Astrocyte of the spinal cord (primary cell): Measurements from ENCODE around the gene TMEM63C.

Experiments
- DNase-seq: peaks from one replicate; pipeline ENCODE4 v3.0.0; 2011; ENCODE audit warnings: low read depth, low spot score
- H3K4me3 ChIP-seq: 2 replicates; pipeline ENCODE4 v1.5.1; 2011; ENCODE audit warnings: low read depth, mild to moderate bottlenecking, low read length, moderate library complexity
- in situ Hi-C: cut with HindIII; loops from 2 replicates; pipeline ENCODE4 v1.10.0; 2017; ENCODE audit warnings: low sequenced_read_pairs
- TF ChIP-seq, protein P1 (sequence below): IDR thresholded peaks from 2 replicates; pipeline ENCODE4 v1.5.1; 2012; ENCODE audit warnings: low read depth, mild to moderate bottlenecking, low read length, inconsistent platforms

The TMEM63C gene

GRCh38 chr14:77194706-77195105 is 13.1 kb downstream of the TMEM63C start:
- in situ Hi-C loops = no loop called here
- no peak overlapping the region for H3K4me3 ChIP-seq
- no peak for DNase-seq
- TF ChIP-seq, protein P1, sequence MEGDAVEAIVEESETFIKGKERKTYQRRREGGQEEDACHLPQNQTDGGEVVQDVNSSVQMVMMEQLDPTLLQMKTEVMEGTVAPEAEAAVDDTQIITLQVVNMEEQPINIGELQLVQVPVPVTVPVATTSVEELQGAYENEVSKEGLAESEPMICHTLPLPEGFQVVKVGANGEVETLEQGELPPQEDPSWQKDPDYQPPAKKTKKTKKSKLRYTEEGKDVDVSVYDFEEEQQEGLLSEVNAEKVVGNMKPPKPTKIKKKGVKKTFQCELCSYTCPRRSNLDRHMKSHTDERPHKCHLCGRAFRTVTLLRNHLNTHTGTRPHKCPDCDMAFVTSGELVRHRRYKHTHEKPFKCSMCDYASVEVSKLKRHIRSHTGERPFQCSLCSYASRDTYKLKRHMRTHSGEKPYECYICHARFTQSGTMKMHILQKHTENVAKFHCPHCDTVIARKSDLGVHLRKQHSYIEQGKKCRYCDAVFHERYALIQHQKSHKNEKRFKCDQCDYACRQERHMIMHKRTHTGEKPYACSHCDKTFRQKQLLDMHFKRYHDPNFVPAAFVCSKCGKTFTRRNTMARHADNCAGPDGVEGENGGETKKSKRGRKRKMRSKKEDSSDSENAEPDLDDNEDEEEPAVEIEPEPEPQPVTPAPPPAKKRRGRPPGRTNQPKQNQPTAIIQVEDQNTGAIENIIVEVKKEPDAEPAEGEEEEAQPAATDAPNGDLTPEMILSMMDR = no peak

GRCh38 chr14:77195766-77196165 is 14.2 kb downstream of the TMEM63C start:
- in situ Hi-C loops = no loop called here
- no peak for DNase-seq
- TF ChIP-seq, protein P1 = no peak
- no peak overlapping the region for H3K4me3 ChIP-seq

DNA sequence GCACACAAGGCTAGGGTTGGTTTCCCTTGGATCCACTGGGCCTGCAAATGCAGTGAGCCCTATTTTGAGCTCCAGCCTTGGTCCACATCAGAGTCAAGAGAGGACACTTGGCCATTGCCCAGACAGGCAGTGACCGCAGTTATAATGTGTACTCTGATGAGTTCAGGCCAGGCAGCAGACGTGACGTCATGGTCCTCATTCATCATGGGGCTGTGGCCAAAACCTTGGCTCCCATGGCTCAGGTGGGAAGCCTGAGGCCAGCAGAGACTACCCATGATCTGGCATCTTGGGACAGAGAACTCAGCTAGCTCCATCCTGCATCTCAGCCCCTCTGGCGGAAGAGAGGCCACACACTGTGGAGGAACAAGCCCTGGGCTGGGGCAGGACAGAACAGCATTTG is 16.4 kb downstream of the TMEM63C start:
- TF ChIP-seq, protein P1 = no peak
- DNase-seq = no peak
- H3K4me3 ChIP-seq = no peak overlapping the region
- in situ Hi-C loops = no loop called here

- TF ChIP-seq, protein P1 = no peak
- H3K4me3 ChIP-seq = no peak overlapping the region
- in situ Hi-C loops = no loop called here
- no peak for DNase-seq
Observed at GRCh38 chr14:77198561-77198960, 17.0 kb downstream of the TMEM63C start.

GRCh38 chr14:77199590-77199989 is 18.0 kb downstream of the TMEM63C start:
- no peak overlapping the region for H3K4me3 ChIP-seq
- in situ Hi-C loops = no loop called here
- no peak for DNase-seq
- TF ChIP-seq, protein P1 = no peak

- DNase-seq = no peak
- in situ Hi-C loops = no loop called here
- TF ChIP-seq, protein P1 = peak; percentile 0
- H3K4me3 ChIP-seq = no peak overlapping the region
Observed at GRCh38 chr14:77200406-77200985, 18.9 kb downstream of the TMEM63C start.
